Loucy (cell line): Measurements from ENCODE around the gene MARK4.

Source experiments
- H2AFZ ChIP-seq: fragments of 200-600 bp; sonication (generic); 2 replicates; pipeline ENCODE4 v1.6.0; 2016; ENCODE audit warnings: antibody characterized with exemption, mild to moderate bottlenecking, low read length, moderate library complexity
- H3F3A ChIP-seq: fragments of 200-600 bp; 2 replicates; pipeline ENCODE4 v1.6.0; 2016; ENCODE audit warnings: antibody characterized with exemption, low read depth, mild to moderate bottlenecking
- H3K27me3 ChIP-seq: fragments of 200-600 bp; sonication (generic); 2 replicates; pipeline ENCODE4 v1.6.1; 2014; ENCODE audit warnings: low read length, mild to moderate bottlenecking; ENCODE audit not compliant: insufficient read depth, poor library complexity, severe bottlenecking
- H3K36me3 ChIP-seq: fragments of 200-600 bp; sonication (generic); 2 replicates; pipeline ENCODE4 v1.6.1; 2016; ENCODE audit warnings: low read length; ENCODE audit not compliant: insufficient read depth
- H3K4me1 ChIP-seq: fragments of 200-600 bp; sonication (generic); 2 replicates; pipeline ENCODE4 v1.5.1; 2014; ENCODE audit warnings: low read length, mild to moderate bottlenecking; ENCODE audit not compliant: insufficient read depth, poor library complexity, severe bottlenecking
- H3K4me2 ChIP-seq: fragments of 200-600 bp; sonication (generic); 2 replicates; pipeline ENCODE4 v1.6.0; 2014; ENCODE audit warnings: antibody characterized with exemption, low read length, low read depth, mild to moderate bottlenecking; ENCODE audit not compliant: poor library complexity, severe bottlenecking
- H3K4me3 ChIP-seq: fragments of 200-600 bp; sonication (generic); 2 replicates; pipeline ENCODE4 v1.5.1; 2014; ENCODE audit warnings: low read length, mild to moderate bottlenecking, mixed read lengths; ENCODE audit not compliant: poor library complexity, severe bottlenecking
- H3K79me2 ChIP-seq: fragments of 200-600 bp; sonication (generic); 2 replicates; pipeline ENCODE4 v1.6.1; 2014; ENCODE audit warnings: low read length; ENCODE audit not compliant: insufficient read depth
- H3K9ac ChIP-seq: fragments of 200-600 bp; sonication (generic); 2 replicates; pipeline ENCODE4 v1.6.0; 2014; ENCODE audit warnings: mild to moderate bottlenecking, low read depth, low read length, moderate library complexity; ENCODE audit not compliant: poor library complexity, severe bottlenecking
- H3K9me2 ChIP-seq: fragments of 200-600 bp; sonication (generic); replicated peaks from 2 replicates; pipeline ENCODE4 v1.6.1; 2016; ENCODE audit warnings: low read depth, low read length, mixed read lengths
- H3K9me3 ChIP-seq: fragments of 200-600 bp; sonication (generic); 2 replicates; pipeline ENCODE4 v1.6.1; 2014; ENCODE audit warnings: mild to moderate bottlenecking, antibody characterized with exemption, low read length, low read depth; ENCODE audit not compliant: insufficient read depth
- H4K20me1 ChIP-seq: fragments of 200-600 bp; sonication (generic); 2 replicates; pipeline ENCODE4 v1.6.0; 2014; ENCODE audit warnings: antibody characterized with exemption, low read length, mild to moderate bottlenecking; ENCODE audit not compliant: insufficient read depth, poor library complexity, severe bottlenecking
- EZH2phosphoT487 ChIP-seq: fragments of 200-600 bp; IDR thresholded peaks from 2 replicates; pipeline ENCODE4 v1.6.1; 2018; ENCODE audit warnings: antibody characterized with exemption, mild to moderate bottlenecking, moderate library complexity, borderline replicate concordance
- TF ChIP-seq, protein P1 (sequence below): fragments of 200-600 bp; sonication (generic); conservative IDR thresholded peaks from 2 replicates; pipeline ENCODE4 v1.5.1; 2014; ENCODE audit warnings: mild to moderate bottlenecking, antibody characterized with exemption, low read length

Gene MARK4

DNA sequence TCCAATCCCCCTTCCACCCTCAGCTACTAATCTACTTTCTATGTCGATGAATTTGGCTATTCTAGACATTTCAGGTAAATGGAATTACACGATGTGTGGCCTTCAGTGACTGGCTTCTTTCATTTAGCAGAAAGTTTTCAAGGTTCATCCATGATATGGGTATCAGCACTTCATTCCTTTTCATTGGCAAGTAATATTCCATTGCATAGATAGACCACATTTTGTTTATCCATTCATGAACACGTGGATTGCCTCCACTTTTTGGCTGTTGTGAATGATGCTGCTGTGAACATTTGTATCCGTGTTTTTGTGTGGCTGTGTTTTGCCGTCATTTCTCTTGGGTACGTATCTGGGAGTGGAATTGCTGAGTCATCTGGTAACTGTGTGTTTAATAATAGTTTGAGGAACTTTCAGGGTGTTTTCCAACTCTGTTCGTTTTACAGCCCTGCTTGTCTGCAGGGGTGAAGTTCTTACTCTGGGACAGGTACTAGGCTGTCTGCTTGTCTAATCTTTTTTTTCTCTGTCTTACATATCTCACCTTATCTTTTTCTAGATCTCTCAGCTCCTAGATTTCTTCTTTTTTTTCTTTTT lies 32.5 kb downstream of the MARK4 start:
- Histone ChIP-seq H3K27me3 (no peaks in the 10 kb centered on the region), H3K79me2 (no peaks in the 10 kb centered on the region), H3K4me3 (no peak overlapping the region), H3K9me3 (no peaks in the 10 kb centered on the region), H2AFZ (no peak overlapping the region), H3K9ac (no peak overlapping the region), H3K9me2 (no peaks in the 10 kb centered on the region), H4K20me1 (no peaks in the 10 kb centered on the region), H3K36me3 (peaks cover 49% of the 10 kb centered on the region; the same call in 1 of the 2 replicates), H3F3A (no peaks in the 10 kb centered on the region), H3K4me1 (no peaks in the 10 kb centered on the region), H3K4me2 (no peak overlapping the region)
- TF ChIP-seq, protein P1, sequence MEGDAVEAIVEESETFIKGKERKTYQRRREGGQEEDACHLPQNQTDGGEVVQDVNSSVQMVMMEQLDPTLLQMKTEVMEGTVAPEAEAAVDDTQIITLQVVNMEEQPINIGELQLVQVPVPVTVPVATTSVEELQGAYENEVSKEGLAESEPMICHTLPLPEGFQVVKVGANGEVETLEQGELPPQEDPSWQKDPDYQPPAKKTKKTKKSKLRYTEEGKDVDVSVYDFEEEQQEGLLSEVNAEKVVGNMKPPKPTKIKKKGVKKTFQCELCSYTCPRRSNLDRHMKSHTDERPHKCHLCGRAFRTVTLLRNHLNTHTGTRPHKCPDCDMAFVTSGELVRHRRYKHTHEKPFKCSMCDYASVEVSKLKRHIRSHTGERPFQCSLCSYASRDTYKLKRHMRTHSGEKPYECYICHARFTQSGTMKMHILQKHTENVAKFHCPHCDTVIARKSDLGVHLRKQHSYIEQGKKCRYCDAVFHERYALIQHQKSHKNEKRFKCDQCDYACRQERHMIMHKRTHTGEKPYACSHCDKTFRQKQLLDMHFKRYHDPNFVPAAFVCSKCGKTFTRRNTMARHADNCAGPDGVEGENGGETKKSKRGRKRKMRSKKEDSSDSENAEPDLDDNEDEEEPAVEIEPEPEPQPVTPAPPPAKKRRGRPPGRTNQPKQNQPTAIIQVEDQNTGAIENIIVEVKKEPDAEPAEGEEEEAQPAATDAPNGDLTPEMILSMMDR: no peak
- TF ChIP-seq EZH2phosphoT487: no peak

DNA sequence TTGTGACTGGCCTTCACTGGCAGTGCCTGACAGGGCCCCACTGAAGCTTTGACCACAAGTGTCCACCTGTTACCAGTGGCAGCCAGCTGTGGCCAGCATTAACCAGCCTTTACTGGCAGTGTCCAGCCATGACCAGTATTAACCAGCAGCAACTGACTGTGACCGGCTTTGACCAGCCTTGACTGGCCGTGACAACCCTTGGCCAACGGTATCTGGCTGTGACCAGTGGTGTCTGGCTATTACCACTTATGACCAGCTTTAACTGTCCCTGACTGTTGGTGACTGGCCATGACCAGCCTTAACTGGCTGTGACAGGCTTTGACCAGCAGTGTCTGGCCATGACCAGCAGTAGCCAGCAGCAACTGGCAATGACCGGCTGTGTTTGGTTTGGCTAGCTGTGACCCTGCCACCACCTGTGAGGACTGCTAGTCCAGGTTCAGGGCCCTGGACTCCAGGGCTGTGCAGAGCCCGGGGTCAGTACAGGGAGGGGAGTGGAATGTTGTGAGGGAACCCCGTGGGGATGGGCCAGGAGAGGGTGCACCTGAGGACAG lies 39.4 kb downstream of the MARK4 start:
- no peaks in the 10 kb centered on the region for H3K79me2 ChIP-seq
- peaks cover 14% of the 10 kb centered on the region; the same call in 1 of the 2 replicates for H3K36me3 ChIP-seq
- H3K27me3 ChIP-seq: no peaks in the 10 kb centered on the region
- H4K20me1 ChIP-seq: no peaks in the 10 kb centered on the region
- no peaks in the 10 kb centered on the region for H3K4me1 ChIP-seq
- H2AFZ ChIP-seq: no peak overlapping the region
- no peak overlapping the region for H3K4me3 ChIP-seq
- H3K9me3 ChIP-seq: no peaks in the 10 kb centered on the region
- TF ChIP-seq EZH2phosphoT487: no peak
- TF ChIP-seq, protein P1: no peak
- H3K9me2 ChIP-seq: no peaks in the 10 kb centered on the region
- no peak overlapping the region for H3K9ac ChIP-seq
- H3K4me2 ChIP-seq: no peak overlapping the region
- H3F3A ChIP-seq: no peaks in the 10 kb centered on the region

DNA sequence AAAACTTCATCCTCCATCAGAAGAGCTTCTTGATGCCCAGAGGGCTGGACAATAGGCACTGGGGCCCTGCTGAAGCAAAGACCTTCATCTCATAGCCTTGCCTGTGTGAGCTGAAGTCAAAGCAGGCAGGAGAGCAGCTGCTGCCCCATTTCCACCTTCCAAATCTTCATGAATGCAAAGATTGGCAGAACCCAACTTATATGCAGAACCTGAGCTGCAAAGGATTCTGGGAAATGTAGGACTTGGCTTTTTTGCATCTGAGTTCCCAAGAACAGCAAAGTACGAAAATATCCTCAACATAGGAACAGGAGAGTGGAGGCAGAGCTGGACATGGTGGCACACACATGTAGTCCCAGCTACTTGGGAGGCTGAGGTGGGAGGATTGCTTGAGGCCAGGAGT lies 40.8 kb downstream of the MARK4 start:
- H3K27me3 ChIP-seq: no peaks in the 10 kb centered on the region
- no peaks in the 10 kb centered on the region for H3K79me2 ChIP-seq
- H3F3A ChIP-seq: no peaks in the 10 kb centered on the region
- no peak overlapping the region for H2AFZ ChIP-seq
- H3K9me3 ChIP-seq: no peaks in the 10 kb centered on the region
- H4K20me1 ChIP-seq: no peaks in the 10 kb centered on the region
- H3K9me2 ChIP-seq: no peaks in the 10 kb centered on the region
- no peak overlapping the region for H3K4me3 ChIP-seq
- H3K9ac ChIP-seq: no peak overlapping the region
- H3K4me1 ChIP-seq: no peaks in the 10 kb centered on the region
- no peak overlapping the region for H3K4me2 ChIP-seq
- H3K36me3 ChIP-seq: peaks cover 14% of the 10 kb centered on the region; the same call in 1 of the 2 replicates
- no peak for TF ChIP-seq EZH2phosphoT487
- TF ChIP-seq, protein P1: no peak
